ENCODE measurements around the gene CLDN20. TPM values are rescaled to one million over a fixed set of nuclear protein-coding genes. Genes with fewer than 3 reads are reported as not detected.
"Not testable (repeated sequence)": the region's sequence is repeated elsewhere in the genome, so short reads cannot be mapped to it uniquely, and the experiment has no call there.

Gene CLDN20
- total RNA-seq, 1 donor: not detected

DNA sequence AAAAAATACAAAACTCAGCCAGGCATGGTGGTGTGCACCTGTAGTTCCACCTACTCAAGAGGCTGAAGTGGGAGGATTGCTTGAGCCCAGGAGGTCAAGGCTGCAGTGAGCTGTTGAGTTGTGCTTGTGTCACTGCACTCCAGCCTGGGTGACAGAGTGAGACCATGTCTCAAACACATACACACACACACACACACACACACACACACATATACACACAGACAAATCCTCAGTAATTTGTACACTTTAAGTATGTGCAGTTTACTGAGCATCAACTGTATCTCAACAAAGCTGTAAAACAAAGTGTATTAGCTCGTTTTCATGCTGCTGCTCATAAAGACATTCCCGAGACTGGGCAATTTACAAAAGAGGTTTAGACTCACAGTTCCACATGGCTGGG is 43.1 kb downstream of the CLDN20 start:
- H3K4me3 ChIP-seq (ENCODE audit: low read length): no peak overlapping the region
- no peaks in the 10 kb centered on the region for H3K27me3 ChIP-seq (ENCODE audit: insufficient read depth, low read length)
- no peaks in the 10 kb centered on the region for H3K9me3 ChIP-seq (ENCODE audit: low read depth, low read length)
- H3K4me1 ChIP-seq (ENCODE audit: insufficient read depth, low read length): no peaks in the 10 kb centered on the region

DNA sequence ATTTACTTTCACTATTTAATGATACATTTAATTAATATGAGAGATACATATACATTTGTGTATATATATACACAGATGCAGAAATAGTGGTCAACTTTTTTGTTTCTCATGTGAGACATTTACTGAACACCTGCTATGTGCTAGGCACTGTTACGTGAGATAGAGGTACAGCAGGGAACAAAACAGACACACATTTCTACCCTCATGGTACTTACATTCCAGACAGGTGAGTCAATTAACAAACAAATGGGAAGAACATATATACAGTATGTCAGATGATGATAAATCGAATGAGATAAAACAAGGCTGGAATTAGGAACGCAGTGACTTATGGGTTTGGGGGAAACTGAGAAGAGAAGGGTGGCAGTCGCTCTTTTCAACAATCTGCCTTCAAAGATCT is 45.3 kb downstream of the CLDN20 start:
- Histone ChIP-seq H3K4me1 (ENCODE audit: insufficient read depth, low read length) (no peaks in the 10 kb centered on the region), H3K4me3 (ENCODE audit: low read length) (no peak overlapping the region), H3K27me3 (ENCODE audit: insufficient read depth, low read length) (no peaks in the 10 kb centered on the region), H3K9me3 (ENCODE audit: low read depth, low read length) (no peaks in the 10 kb centered on the region)

DNA sequence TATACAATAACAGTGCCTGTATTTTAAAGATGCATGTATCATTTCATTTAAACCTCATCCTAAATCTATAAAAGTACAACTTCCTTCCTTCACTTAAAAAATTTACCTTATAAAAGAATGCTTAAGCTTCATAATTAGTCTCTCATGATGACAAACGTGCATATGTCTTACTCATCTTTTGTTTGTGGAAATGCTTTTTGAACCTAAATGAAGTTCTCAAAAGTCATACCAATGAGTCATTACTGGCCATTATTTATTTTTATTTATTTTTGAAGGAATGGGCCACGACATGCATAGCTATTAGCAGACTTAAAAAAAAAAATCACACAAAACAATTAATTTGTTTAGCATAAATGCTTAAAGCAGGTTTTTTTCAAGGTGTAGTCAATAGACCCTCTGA is 46.8 kb downstream of the CLDN20 start:
- H3K4me1 ChIP-seq (ENCODE audit: insufficient read depth, low read length): peaks cover 3% of the 10 kb centered on the region
- H3K4me3 ChIP-seq (ENCODE audit: low read length): no peak overlapping the region
- no peaks in the 10 kb centered on the region for H3K27me3 ChIP-seq (ENCODE audit: insufficient read depth, low read length)
- no peaks in the 10 kb centered on the region for H3K9me3 ChIP-seq (ENCODE audit: low read depth, low read length)

DNA sequence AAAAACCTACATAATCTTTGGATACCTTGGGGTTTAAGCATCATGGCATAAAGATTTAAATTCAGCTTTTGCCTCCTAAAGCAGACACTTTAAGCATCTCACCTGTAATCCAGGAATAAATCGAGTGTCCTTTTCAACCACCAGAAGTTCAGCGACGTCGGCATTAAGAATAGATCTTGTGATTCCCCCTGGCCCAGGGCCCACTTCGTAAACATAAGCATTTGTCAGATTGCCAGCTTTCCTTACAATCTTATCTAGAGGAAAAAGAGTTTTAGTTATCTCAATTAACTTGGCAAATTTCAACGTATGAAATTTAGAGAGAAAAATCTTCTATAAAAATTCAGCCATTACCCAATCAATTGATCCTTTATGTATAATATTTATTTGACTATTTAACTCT is 47.3 kb downstream of the CLDN20 start:
- Histone ChIP-seq H3K4me1 (ENCODE audit: insufficient read depth, low read length) (peaks cover 4% of the 10 kb centered on the region), H3K9me3 (ENCODE audit: low read depth, low read length) (no peaks in the 10 kb centered on the region), H3K4me3 (ENCODE audit: low read length) (no peak overlapping the region), H3K27me3 (ENCODE audit: insufficient read depth, low read length) (no peaks in the 10 kb centered on the region)

DNA sequence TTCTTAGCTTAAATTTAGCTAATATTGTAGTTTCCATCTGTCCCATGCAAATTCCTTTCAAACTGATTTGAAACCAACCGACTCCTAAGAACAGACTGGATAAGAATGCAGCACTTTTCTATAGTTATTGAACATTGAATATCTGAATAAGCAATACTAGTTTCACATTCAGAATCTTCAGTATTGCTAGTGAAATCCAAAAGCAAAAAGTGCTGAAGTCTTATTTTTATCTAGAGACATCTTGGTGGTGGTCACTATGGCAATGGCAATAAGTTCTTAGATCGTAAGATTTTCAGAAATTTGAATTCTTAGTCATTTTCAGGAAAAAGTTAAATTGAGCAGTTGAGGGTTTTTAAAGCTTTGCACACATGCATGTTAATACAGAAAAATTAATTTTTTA is 47.8 kb downstream of the CLDN20 start:
- no peaks in the 10 kb centered on the region for H3K27me3 ChIP-seq (ENCODE audit: insufficient read depth, low read length)
- peaks cover 4% of the 10 kb centered on the region for H3K4me1 ChIP-seq (ENCODE audit: insufficient read depth, low read length)
- H3K9me3 ChIP-seq (ENCODE audit: low read depth, low read length): no peaks in the 10 kb centered on the region
- no peak overlapping the region for H3K4me3 ChIP-seq (ENCODE audit: low read length)

DNA sequence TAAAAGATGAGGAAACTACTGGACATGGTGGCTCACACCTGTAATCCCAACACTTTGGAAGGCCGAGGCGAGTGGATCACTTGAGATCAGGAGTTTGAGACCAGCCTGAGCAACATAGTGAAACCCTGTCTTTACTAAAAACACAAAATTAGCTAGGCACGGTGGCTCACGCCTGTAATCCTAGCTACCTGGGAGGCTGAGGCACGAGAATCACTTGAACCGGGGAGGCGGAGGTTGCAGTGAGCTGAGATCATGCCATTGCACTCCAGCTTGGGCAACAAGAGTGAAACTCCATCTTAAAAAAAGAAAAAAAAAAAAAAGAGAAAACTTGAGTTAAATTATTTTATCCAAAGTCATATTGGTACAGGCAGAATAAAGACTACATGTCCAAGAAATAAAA is 49.1 kb downstream of the CLDN20 start:
- not testable (repeated sequence) for H3K4me3 ChIP-seq (ENCODE audit: low read length); H3K27me3 ChIP-seq (ENCODE audit: insufficient read depth, low read length); H3K4me1 ChIP-seq (ENCODE audit: insufficient read depth, low read length); H3K9me3 ChIP-seq (ENCODE audit: low read depth, low read length)

DNA sequence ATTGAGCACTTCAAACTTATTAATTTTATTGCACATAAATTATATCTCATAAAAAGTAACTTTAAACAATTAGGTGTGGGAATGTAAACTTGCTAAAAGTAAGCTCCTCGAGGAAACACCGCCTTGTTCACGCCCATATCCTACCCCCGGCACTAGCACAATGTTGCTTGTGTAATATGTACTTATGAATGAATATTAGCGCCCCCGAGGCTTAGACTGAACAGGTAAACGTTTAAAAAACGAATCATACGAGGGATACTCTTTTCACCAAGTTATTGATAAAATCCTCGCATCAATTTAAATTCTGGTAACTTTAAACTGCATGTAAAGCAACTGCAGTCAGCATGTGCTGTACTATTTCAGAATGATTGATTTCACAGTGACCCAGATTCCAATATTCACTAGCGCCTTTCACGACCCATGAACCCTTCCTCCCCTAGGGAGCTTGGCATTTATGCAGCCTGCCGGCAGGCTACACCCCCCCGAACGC is 49.8 kb downstream of the CLDN20 start:
- no peaks in the 10 kb centered on the region for H3K9me3 ChIP-seq (ENCODE audit: low read depth, low read length)
- peaks cover 4% of the 10 kb centered on the region for H3K4me1 ChIP-seq (ENCODE audit: insufficient read depth, low read length)
- peak overlapping the region; percentile 84 for H3K4me3 ChIP-seq (ENCODE audit: low read length)
- H3K27me3 ChIP-seq (ENCODE audit: insufficient read depth, low read length): no peaks in the 10 kb centered on the region

DNA sequence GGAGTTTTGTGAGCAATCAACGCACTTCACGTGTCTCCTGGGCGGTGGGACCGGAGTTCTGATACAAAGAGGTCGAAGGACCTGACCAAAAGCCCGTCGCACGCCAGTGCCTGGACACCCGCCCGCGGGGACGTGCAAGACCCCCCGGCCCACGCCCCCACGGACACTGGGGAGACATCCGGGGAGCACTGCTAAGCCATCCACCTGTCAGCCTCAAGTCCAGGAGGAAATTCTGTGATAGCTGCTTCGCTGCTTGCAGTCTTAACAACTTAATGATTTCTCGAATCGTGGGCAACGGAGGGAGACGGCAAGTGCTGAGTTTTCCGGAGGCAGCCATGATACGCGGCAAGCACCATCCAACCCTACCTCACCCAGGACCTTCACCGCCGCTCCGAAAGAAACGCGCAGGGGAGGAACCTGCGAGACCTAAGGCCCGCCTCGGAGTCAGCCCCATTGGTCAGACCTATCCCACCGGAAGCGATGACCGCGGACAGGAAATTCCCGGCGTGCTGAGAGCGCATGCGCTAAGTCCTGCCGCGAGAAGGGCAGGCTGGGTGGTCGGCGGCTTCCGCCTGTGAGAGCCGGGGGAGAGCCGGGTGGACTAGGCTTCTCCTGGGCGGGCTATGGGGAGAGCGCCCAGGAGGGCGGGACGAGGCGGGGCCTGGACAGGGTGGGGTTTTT is 50.4 kb downstream of the CLDN20 start, which contains the start of gene TFB1M:
TFB1M (minus strand) TSS at position 393 of the 681 bp plus-strand sequence; CDS start at position 337, 56 bp downstream.
- Histone ChIP-seq H3K4me1 (ENCODE audit: insufficient read depth, low read length) (peaks cover 4% of the 10 kb centered on the region), H3K4me3 (ENCODE audit: low read length) (peak within 1 kb of the TSS; percentile 84), H3K27me3 (ENCODE audit: insufficient read depth, low read length) (no peaks in the 10 kb centered on the region), H3K9me3 (ENCODE audit: low read depth, low read length) (no peaks in the 10 kb centered on the region)

DNA sequence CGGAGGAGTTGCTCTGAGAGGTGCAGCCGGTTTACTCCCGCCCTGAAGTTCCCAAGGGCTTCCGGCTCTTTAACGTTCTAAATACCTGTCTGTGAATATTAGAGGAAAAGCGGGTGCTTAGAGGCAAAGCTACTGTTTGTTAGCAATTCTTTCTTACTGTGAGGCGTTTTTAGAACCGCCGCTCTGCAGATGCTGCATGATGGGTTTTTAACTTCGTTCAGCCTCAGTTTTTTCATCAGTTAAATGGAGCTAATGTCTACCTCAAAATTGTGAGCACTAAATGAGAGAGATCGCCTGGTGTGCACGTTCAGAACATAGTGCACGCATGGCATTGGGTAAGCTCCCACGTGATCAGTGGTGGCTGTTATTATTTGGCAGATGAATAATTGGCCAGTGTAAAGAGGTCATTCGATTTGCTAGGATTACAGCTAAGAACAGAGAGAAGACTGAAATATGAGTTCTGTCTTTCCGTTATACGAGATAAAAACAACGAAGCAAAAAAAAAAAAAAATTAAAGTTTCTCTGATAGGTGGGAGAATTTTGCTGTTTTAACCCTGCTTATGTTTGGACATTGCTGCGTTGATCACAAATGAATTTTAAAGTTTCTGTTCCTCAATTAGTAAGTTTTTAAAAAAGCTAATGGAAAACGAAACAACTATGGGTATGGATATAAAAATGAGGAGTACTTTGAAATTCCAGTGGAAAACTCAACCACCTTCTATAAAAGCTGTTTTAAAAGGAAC is 51.1 kb downstream of the CLDN20 start:
- Histone ChIP-seq H3K4me3 (ENCODE audit: low read length) (peak overlapping the region; percentile 84), H3K4me1 (ENCODE audit: insufficient read depth, low read length) (peaks cover 9% of the 10 kb centered on the region), H3K9me3 (ENCODE audit: low read depth, low read length) (no peaks in the 10 kb centered on the region)

DNA sequence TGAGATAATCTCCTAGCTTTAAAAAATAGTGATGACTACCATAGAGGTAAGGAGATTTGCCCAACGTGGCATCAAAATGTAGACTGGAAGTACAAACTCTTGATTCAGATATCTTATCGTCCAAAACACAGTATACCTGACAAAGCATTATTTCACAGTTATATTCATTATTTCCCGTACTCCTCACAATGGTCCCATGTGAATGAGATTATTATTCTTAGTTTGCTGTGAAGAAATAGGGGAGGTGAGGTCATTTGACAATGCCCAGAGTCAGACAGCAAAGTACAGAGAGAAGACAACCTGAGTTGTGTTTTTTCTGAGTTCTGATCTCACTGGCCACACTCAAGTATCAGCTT is 51.7 kb downstream of the CLDN20 start:
- H3K4me3 ChIP-seq (ENCODE audit: low read length): no peak overlapping the region
- peaks cover 15% of the 10 kb centered on the region for H3K4me1 ChIP-seq (ENCODE audit: insufficient read depth, low read length)
- H3K27me3 ChIP-seq (ENCODE audit: insufficient read depth, low read length): no peaks in the 10 kb centered on the region
- H3K9me3 ChIP-seq (ENCODE audit: low read depth, low read length): no peaks in the 10 kb centered on the region

More for the DNA sequence above, 51.1 kb downstream of the CLDN20 start:
- H3K27me3 ChIP-seq (ENCODE audit: insufficient read depth, low read length): no peaks in the 10 kb centered on the region

DNA sequence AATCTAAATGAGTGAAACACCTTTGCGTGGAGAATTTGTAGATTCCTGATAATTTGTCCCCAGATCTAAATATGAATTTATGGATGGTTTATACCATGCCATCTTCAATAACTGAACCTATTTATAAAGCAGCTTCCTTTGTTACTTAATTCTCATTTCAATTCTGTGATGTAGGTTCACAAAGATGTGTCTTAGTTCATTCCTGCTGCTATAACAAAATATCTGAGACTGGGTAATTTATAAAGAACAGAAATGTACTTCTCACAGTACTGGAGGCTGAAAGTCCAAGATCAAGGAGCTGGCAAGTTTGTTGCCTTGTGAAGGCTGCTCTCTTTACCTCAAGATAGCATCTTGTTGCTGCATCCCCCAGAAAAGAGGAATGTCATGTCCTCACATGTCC is 52.6 kb downstream of the CLDN20 start:
- no peak overlapping the region for H3K4me3 ChIP-seq (ENCODE audit: low read length)
- no peaks in the 10 kb centered on the region for H3K27me3 ChIP-seq (ENCODE audit: insufficient read depth, low read length)
- H3K9me3 ChIP-seq (ENCODE audit: low read depth, low read length): no peaks in the 10 kb centered on the region
- peaks cover 15% of the 10 kb centered on the region for H3K4me1 ChIP-seq (ENCODE audit: insufficient read depth, low read length)

DNA sequence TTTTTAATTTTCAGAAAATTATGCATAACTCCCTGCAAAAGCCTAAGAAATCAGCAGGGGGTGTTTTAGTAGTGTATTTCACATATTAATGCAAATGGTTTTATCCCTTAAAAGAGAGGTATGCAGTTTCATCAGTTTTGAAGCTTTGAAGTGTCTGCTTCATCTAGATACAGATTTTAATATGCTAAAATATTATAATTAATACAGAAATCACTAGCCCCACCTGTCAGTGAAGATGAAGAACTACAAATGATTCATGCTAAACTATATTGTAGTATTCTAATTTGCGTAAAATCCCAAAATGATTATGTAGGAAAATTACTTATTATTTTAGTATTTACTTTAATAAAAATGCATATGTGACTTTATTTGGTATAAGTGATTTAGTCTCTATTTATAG is 53.4 kb downstream of the CLDN20 start:
- H3K27me3 ChIP-seq (ENCODE audit: insufficient read depth, low read length): no peaks in the 10 kb centered on the region
- no peak overlapping the region for H3K4me3 ChIP-seq (ENCODE audit: low read length)
- peaks cover 15% of the 10 kb centered on the region for H3K4me1 ChIP-seq (ENCODE audit: insufficient read depth, low read length)
- no peaks in the 10 kb centered on the region for H3K9me3 ChIP-seq (ENCODE audit: low read depth, low read length)

DNA sequence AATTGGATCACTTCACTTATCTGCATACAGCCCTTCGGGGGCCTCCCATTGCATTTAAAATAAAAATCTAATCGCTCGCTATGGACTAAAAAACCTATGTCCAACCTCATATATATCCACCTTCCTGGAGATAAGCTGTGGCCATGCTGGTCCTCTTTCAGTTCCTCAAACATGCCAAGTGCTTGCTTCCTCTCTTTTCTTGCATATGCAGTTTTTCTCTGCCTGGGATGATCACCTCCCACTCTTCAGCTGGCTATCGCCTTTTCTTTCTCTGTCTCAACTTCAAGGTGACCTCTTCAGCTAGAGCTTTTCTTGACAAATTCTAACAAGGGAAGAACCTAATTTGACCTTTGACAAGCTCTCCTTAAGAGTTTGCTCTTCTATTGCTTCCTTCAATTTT is 56.1 kb downstream of the CLDN20 start:
- Histone ChIP-seq H3K27me3 (ENCODE audit: insufficient read depth, low read length) (no peaks in the 10 kb centered on the region), H3K9me3 (ENCODE audit: low read depth, low read length) (no peaks in the 10 kb centered on the region), H3K4me3 (ENCODE audit: low read length) (peak overlapping the region; percentile 25), H3K4me1 (ENCODE audit: insufficient read depth, low read length) (peaks cover 15% of the 10 kb centered on the region)

DNA sequence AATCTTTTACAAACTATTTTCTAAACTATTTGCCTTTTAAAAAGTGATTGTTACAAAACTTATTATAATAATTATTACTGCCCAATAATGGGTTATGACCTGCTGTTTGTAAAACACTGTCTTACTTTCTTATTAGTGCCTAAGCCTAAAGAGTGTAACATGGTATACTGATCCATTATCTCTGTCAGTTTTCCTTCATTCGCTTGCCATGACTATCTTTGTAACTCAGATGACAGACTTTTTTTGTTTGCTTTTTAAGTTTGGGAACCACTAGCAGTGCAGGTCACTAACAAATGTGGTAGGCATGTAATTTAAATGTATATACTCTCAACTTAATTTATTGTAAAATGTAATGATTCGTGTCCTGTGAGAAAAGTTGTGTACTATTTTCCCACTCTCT is 60.4 kb downstream of the CLDN20 start:
- Histone ChIP-seq H3K4me3 (ENCODE audit: low read length) (no peak overlapping the region), H3K9me3 (ENCODE audit: low read depth, low read length) (no peaks in the 10 kb centered on the region), H3K27me3 (ENCODE audit: insufficient read depth, low read length) (no peaks in the 10 kb centered on the region), H3K4me1 (ENCODE audit: insufficient read depth, low read length) (peaks cover 11% of the 10 kb centered on the region)

DNA sequence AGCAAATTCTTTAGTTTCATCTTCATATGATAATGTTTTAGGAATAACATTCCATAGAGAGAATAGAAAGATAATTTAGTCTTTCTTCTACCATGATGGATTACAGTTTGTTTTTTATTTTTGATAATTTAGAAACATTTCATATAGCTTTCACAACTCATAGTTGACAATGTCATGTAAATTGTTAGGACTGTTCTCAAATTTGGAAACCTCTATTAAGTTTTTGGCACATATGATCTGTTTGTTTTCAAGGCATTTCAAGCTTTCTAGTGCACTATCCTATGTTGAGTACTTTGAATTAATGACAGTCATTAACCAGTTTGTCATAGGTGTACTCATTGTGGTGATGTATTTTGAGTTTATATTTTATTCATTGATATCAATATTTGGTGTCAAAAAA is 61.2 kb downstream of the CLDN20 start:
- Histone ChIP-seq H3K4me3 (ENCODE audit: low read length) (no peak overlapping the region), H3K27me3 (ENCODE audit: insufficient read depth, low read length) (no peaks in the 10 kb centered on the region), H3K9me3 (ENCODE audit: low read depth, low read length) (no peaks in the 10 kb centered on the region), H3K4me1 (ENCODE audit: insufficient read depth, low read length) (peaks cover 5% of the 10 kb centered on the region)

Measured in mononuclear cell (primary cell).